GM10847 (cell line): ENCODE data around the gene FAM193B.

Experiments
- POLR2A ChIP-seq: IDR thresholded peaks from 2 replicates; pipeline ENCODE4 v1.6.1; 2011; ENCODE audit not compliant: insufficient read length; ENCODE audit errors: extremely low read depth

The FAM193B gene

GRCh38 chr5:177503351-177504085 lies 50.8 kb downstream of the FAM193B start:
- TF ChIP-seq POLR2A, result no peak

GRCh38 chr5:177502886-177503285 lies 51.5 kb downstream of the FAM193B start:
- TF ChIP-seq POLR2A, result no peak

GRCh38 chr5:177501874-177502678 lies 52.3 kb downstream of the FAM193B start:
- TF ChIP-seq POLR2A, result no peak

GRCh38 chr5:177500685-177501522 lies 53.5 kb downstream of the FAM193B start:
- no peak for TF ChIP-seq POLR2A

GRCh38 chr5:177499842-177500241 lies 54.5 kb downstream of the FAM193B start:
- no peak for TF ChIP-seq POLR2A

GRCh38 chr5:177498013-177498787 lies 56.2 kb downstream of the FAM193B start:
- no peak for TF ChIP-seq POLR2A

- TF ChIP-seq POLR2A, result peak; percentile 90
These were observed 56.9 kb downstream of the FAM193B start, which contains the start of gene PDLIM7 for GRCh38 chr5:177497292-177498012. PDLIM7 (minus strand) TSS chr5:177497604; CDS start chr5:177496512, 1,092 bp downstream.

GRCh38 chr5:177496727-177497291 lies 57.6 kb downstream of the FAM193B start:
- TF ChIP-seq POLR2A, result no peak

- TF ChIP-seq POLR2A, result no peak
These were observed 58.2 kb downstream of the FAM193B start for GRCh38 chr5:177496070-177496726.

GRCh38 chr5:177495243-177496060 lies 58.9 kb downstream of the FAM193B start:
- TF ChIP-seq POLR2A, result no peak

- TF ChIP-seq POLR2A, result no peak
These were observed 59.8 kb downstream of the FAM193B start for GRCh38 chr5:177494346-177495195.

GRCh38 chr5:177493795-177494345 lies 60.5 kb downstream of the FAM193B start:
- TF ChIP-seq POLR2A, result no peak
